ENCODE measurements around the gene FKBP8. TPM values are rescaled to one million over a fixed set of nuclear protein-coding genes. Genes with fewer than 3 reads are reported as not detected.

Gene FKBP8
- total RNA-seq, 8 experiments from 2014 or later, result 137 to 214 (median 153) TPM

DNA sequence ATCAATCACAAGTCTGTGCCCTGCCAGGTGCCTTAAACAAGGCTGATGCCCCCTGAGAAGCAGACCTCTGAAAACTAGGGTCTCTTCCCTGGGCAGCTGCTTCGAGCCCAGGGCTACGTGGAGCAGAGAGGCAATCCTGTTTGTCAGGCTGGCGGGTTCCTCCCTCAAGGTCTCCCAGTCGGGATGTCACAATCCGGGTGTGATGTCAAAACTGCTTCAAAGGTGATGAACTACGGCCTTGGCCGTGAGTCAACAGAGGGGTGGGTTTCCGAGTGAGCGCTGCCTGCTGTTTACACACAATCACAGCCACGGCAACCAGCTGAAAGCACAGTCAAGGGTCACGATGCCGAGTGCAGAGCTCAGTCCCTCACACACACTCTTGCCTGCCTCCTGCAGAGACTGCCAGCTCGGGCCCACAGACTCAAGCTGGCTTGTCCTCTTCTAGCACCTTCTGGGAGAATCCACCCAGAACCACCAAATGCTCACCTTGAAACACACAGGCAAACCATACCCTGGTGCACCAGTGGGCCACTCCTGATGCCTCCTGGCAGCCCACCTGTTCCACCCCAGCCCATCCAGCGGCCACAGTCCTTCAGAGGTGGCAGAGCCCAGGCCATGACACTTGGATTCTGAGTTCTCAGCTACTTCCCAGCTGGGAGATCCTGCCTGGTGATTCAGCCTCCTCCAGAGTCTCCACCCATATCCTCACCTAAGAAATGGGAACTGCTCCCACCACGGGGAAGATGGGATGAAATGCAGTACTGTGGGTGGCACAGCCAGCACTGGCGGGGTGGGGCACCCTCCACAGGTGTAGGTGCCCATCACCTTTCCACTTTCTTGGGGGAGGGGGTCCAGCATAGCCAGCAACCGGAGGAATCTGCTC is 28.3 kb downstream of the FKBP8 start:
- peak; percentile 6 to 95 (median 93) for ATAC-seq (replicated peaks in 6 of 8)
- Histone ChIP-seq H3K4me3 (no peak overlapping the region), H3K4me1 (replicated peaks in 1 of 2) (peaks cover 12 to 27% of the 10 kb centered on the region in 2 donors), H3K27ac (peak overlapping the region; percentile 61 to 72)
- in situ Hi-C loops (cut with MboI; ENCODE audit: low pct_unique_long_range_greater_than_20kb in 2 of 9, low sequenced_read_pairs in 9 of 9, unreplicated experiment in 9 of 9), result no loop called here
- WGBS, 10 experiments, result 0 to 100% (median 50%) methylated on average over 1 to 11 of the region's 17 CpGs; no CpG with 5 or more reads in 5 of the 10 experiments

- in situ Hi-C loops (cut with MboI; ENCODE audit: low pct_unique_long_range_greater_than_20kb in 2 of 9, low sequenced_read_pairs in 9 of 9, unreplicated experiment in 9 of 9), result no loop called here
- Histone ChIP-seq H3K4me3 (no peak overlapping the region), H3K4me1 (replicated peaks in 1 of 2) (peaks cover 16 to 24% of the 10 kb centered on the region in 2 donors), H3K27ac (no peak overlapping the region)
- 0 to 57% (median 0%) methylated on average over 1 to 7 of the region's 11 CpGs; no CpG with 5 or more reads in 7 of the 10 experiments for WGBS, 10 experiments
- ATAC-seq (replicated peaks in 6 of 8), result peak in 3 of 8 experiments; percentile 9 to 32 (median 26)
Measured at GRCh38 chr19:18513868-18514267, 29.5 kb downstream of the FKBP8 start.

DNA sequence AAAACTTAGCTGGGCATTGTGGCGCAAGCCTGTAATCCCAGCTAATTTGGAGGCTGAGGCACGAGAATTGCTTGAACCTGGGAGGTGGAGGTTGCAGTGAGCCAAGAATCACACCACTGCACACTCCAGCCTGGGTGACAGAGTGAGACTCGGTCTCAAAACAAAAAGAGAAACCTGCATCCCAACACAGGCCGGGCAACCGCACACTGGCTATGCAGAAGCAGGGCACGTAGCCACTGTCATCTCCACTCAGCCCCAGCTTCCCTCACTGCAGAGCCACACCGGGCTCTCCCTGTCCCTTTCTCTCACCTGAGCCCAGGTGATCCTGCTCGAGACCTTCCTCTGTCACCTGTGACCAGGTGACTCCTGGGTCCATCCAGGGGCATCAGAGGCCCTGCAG is 33.2 kb downstream of the FKBP8 start:
- Histone ChIP-seq H3K4me3 (no peak overlapping the region), H3K4me1 (replicated peaks in 1 of 2) (peaks cover 33 to 41% of the 10 kb centered on the region in 2 donors), H3K27ac (no peak overlapping the region)
- in situ Hi-C loops (cut with MboI; ENCODE audit: low pct_unique_long_range_greater_than_20kb in 2 of 9, low sequenced_read_pairs in 9 of 9, unreplicated experiment in 9 of 9), result no loop called here
- no peak for ATAC-seq (replicated peaks in 6 of 8)
- WGBS, 10 experiments, result 85 to 96% methylated on average over 2 to 5 of the region's 8 CpGs; no CpG with 5 or more reads in 8 of the 10 experiments

DNA sequence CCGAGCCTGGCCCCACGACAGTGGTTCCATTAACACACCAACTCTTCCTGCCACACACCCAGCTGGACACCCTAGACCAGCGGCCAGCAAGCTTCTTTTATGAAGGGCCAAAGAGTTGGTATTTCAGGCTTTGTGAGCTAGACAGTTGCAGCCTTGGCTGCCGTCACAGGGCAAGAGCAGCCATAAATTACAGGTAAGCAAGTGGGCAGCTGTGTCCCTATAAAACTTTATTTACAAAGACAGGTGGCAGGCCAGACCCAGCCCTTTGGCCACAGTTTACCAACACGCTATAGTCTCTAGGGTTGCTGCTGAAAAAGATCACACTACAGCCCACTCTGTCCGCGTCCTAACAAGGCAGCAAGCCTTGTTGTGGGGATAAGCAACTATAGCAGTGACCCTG is 34.8 kb downstream of the FKBP8 start:
- in situ Hi-C loops (cut with MboI; ENCODE audit: low pct_unique_long_range_greater_than_20kb in 2 of 9, low sequenced_read_pairs in 9 of 9, unreplicated experiment in 9 of 9), result no loop called here
- peak overlapping the region; percentile 11 to 77 for H3K27ac ChIP-seq
- WGBS, 10 experiments, result 67 to 100% (median 88%) methylated on average over 1 to 4 of the region's 7 CpGs; no CpG with 5 or more reads in 7 of the 10 experiments

GRCh38 chr19:18507727-18508440 is 35.5 kb downstream of the FKBP8 start:
- ATAC-seq (replicated peaks in 6 of 8), result peak; percentile 24 to 90 (median 79)
- H3K4me1 ChIP-seq (replicated peaks in 1 of 2), result peaks cover 46% of the 10 kb centered on the region in 2 donors
- peak overlapping the region; percentile 63 to 77 for H3K27ac ChIP-seq
- no peak overlapping the region for H3K4me3 ChIP-seq
- in situ Hi-C loops (cut with MboI; ENCODE audit: low pct_unique_long_range_greater_than_20kb in 2 of 9, low sequenced_read_pairs in 9 of 9, unreplicated experiment in 9 of 9), result no loop called here
- WGBS, 10 experiments, result 10 to 100% (median 67%) methylated on average over 1 to 4 of the region's 11 CpGs; no CpG with 5 or more reads in 2 of the 10 experiments

More for the DNA sequence above, 34.8 kb downstream of the FKBP8 start:
- no peak overlapping the region for H3K4me3 ChIP-seq
- ATAC-seq (replicated peaks in 6 of 8), result no peak
- peaks cover 41 to 42% of the 10 kb centered on the region in 2 donors for H3K4me1 ChIP-seq (replicated peaks in 1 of 2)

DNA sequence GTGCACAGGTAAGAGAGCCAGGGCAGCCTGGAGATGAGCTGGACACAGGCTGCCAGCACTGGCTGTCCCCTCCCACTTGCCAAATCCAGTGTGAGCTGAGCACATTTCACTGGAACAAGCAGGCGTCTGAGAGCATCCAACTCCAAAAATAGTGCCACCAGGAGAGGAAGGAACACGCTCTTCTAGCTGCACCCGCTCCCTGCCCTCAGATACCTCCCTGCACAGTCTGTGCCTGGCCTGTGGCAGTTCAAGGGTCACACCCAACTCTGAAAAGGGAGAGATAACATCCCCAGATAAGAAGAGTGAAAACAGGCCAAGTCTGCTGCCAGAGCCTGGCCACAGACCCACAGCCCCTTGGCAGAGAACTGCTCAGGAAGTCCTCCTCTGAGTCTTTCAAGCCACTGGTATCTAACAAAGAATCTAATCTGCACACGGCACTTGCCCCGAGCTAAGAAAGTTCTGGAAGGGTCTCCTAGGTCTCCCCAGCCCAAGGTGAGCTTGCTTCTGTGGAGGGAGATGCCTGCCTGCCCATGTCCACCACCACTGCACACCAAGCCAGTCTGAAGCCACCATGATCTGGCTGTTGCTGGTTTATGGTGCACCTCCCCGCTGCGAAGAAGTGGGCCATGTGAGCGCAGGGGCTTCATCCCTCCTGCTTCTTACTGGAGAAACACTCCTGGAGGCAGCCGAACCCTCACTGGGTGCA is 36.2 kb downstream of the FKBP8 start:
- ATAC-seq (replicated peaks in 6 of 8), result peak in 1 of 8 experiments; percentile 3
- WGBS, 10 experiments, result 80 to 96% (median 83%) methylated on average over 1 to 5 of the region's 9 CpGs; no CpG with 5 or more reads in 6 of the 10 experiments

DNA sequence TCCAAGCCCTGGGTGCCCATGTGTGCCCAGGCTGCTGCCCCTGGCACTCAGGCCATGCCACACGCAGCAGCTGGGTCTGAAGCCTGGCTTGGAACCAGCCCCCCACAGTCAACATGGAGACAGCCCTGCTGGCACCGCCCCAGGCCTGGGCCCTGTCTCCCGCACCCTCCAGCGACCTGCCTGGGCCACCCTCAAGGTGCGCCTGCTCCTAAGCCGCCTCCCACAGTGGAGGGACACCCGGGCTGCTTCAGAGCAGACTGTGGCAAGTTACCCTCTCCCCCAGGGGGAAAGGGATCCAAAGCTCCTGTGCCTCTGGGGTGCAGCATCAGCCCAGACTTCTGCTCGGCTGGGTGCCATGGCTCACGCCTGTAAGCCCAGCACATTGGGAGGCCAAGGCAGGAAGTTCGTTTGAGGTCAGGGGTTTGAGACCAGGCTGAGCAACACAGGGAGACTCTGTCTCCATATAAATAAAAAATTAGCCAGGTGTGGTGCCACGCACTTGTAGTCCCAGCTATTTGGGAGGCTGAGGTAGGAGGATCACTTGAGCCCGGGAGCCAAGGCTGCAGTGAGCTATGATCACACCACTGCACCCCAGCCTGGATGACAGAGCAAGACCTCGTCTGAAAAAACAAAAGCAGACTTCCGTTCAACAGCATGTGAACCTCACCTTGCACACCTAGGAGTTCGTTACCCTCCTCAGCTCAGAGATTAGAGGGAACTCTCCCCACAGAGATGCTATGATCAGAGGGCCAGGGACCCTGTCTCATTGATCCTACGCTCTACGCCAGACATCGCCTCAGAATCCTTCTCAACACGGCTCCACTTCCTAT is 37.1 kb downstream of the FKBP8 start:
- in situ Hi-C loops (cut with MboI; ENCODE audit: low pct_unique_long_range_greater_than_20kb in 2 of 9, low sequenced_read_pairs in 9 of 9, unreplicated experiment in 9 of 9), result no loop called here
- Histone ChIP-seq H3K4me3 (no peak overlapping the region), H3K4me1 (replicated peaks in 1 of 2) (peaks cover 46% of the 10 kb centered on the region in 2 donors), H3K27ac (peak overlapping the region; percentile 63 to 77)
- WGBS, 10 experiments, result 60 to 100% (median 93%) methylated on average over 1 to 5 of the region's 19 CpGs; no CpG with 5 or more reads in 4 of the 10 experiments
- no peak for ATAC-seq (replicated peaks in 6 of 8)

More for the DNA sequence above, 36.2 kb downstream of the FKBP8 start:
- in situ Hi-C loops (cut with MboI; ENCODE audit: low pct_unique_long_range_greater_than_20kb in 2 of 9, low sequenced_read_pairs in 9 of 9, unreplicated experiment in 9 of 9), result no loop called here
- H3K27ac ChIP-seq, result peak overlapping the region; percentile 63 to 77
- peaks cover 46% of the 10 kb centered on the region in 2 donors for H3K4me1 ChIP-seq (replicated peaks in 1 of 2)
- no peak overlapping the region for H3K4me3 ChIP-seq

- 78 to 100% (median 92%) methylated on average over 1 to 3 of the region's 8 CpGs; no CpG with 5 or more reads in 5 of the 10 experiments for WGBS, 10 experiments
- peaks cover 46 to 53% of the 10 kb centered on the region in 2 donors for H3K4me1 ChIP-seq (replicated peaks in 1 of 2)
- H3K4me3 ChIP-seq, result no peak overlapping the region
- ATAC-seq (replicated peaks in 6 of 8), result no peak
- in situ Hi-C loops (cut with MboI; ENCODE audit: low pct_unique_long_range_greater_than_20kb in 2 of 9, low sequenced_read_pairs in 9 of 9, unreplicated experiment in 9 of 9), result no loop called here
- H3K27ac ChIP-seq, result peak overlapping the region; percentile 61 to 71
Measured at GRCh38 chr19:18504886-18505610, 38.3 kb downstream of the FKBP8 start.

DNA sequence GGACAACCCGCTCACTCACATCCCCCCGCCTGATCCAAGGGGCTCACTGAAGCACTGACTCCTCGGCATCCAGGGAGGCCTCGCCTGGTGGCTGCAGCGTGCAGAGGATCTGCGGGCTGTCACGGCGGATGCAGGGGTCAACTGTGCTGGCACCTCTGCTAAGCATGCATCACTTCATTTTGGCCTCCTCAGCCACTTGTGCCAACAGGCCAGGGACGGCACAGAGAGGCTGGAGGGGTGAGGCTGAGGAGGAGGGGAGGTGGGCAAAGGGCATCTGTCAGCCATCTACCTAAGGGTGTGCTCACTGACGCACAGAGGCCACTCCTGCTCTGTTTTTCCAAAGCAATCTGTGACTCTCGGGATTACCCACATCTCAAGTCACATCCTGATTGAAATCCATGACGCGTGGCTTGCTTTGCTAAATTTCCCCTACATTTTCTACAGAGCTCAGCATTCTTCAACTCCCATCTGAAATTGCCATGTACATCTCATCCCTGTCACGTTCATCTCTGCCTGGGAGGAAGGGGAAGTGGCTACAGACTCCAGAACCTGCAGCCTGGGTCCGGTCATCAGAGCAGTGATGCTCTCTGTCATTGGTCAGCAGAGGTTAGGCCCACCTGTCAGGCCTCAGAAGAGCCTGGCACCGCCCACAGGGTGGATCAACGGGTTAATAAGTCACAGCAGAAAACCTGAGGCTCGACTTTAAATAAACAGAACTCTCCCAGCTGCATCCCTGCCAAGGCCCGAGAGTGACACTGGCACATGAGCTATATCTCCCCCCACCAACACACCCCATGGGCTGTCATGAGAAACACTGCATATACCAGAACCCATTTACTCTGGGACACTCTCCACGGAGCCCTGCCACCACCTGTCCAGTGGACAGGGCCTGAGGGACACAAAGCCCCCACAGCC is 39.1 kb downstream of the FKBP8 start:
- peaks cover 42 to 56% of the 10 kb centered on the region in 2 donors for H3K4me1 ChIP-seq (replicated peaks in 1 of 2)

GRCh38 chr19:18503337-18503970 is 39.9 kb downstream of the FKBP8 start:
- ATAC-seq (replicated peaks in 6 of 8), result peak in 1 of 8 experiments; percentile 0
- WGBS, 10 experiments, result 70 to 100% (median 94%) methylated on average over 1 to 5 of the region's 15 CpGs; no CpG with 5 or more reads in 5 of the 10 experiments
- in situ Hi-C loops (cut with MboI; ENCODE audit: low pct_unique_long_range_greater_than_20kb in 2 of 9, low sequenced_read_pairs in 9 of 9, unreplicated experiment in 9 of 9), result no loop called here
- H3K4me3 ChIP-seq, result no peak overlapping the region
- H3K4me1 ChIP-seq (replicated peaks in 1 of 2), result peaks cover 40 to 56% of the 10 kb centered on the region in 2 donors
- H3K27ac ChIP-seq, result peak overlapping the region; percentile 61 to 71

More for the DNA sequence above, 39.1 kb downstream of the FKBP8 start:
- H3K4me3 ChIP-seq, result no peak overlapping the region
- H3K27ac ChIP-seq, result peak overlapping the region; percentile 61 to 71
- peak in 5 of 8 experiments; percentile 9 to 33 (median 12) for ATAC-seq (replicated peaks in 6 of 8)
- in situ Hi-C loops (cut with MboI; ENCODE audit: low pct_unique_long_range_greater_than_20kb in 2 of 9, low sequenced_read_pairs in 9 of 9, unreplicated experiment in 9 of 9), result no loop called here
- 33 to 73% (median 56%) methylated on average over 1 to 7 of the region's 20 CpGs; no CpG with 5 or more reads in 4 of the 10 experiments for WGBS, 10 experiments

Measured in motor neuron (in vitro differentiated cells).